ENCODE results near the gene TM2D1. TPM values are rescaled to one million over a fixed set of nuclear protein-coding genes. Genes with fewer than 3 reads are reported as not detected.

The TM2D1 gene
- total RNA-seq, 1 donor from 2014 or later, result 30.7 TPM

GRCh38 chr1:61672376-61672775, 52.6 kb downstream of the TM2D1 start:
- H3K4me3 ChIP-seq, result no peak overlapping the region
- H3K36me3 ChIP-seq, result peaks cover 4% of the 10 kb centered on the region
- no peaks in the 10 kb centered on the region for H3K27me3 ChIP-seq (ENCODE audit: low read depth)
- H3K9me3 ChIP-seq (replicated peaks), result no peaks in the 10 kb centered on the region
- TF ChIP-seq CTCF (IDR thresholded peaks at IDR 0.05; ENCODE audit: borderline replicate concordance), result no peak
- no peak overlapping the region for H3K27ac ChIP-seq (replicated peaks)
- no peaks in the 10 kb centered on the region for H3K4me1 ChIP-seq
- intact Hi-C loops (cut with micrococcal nuclease), result no loop called here
- no peak for DNase-seq

- H3K9me3 ChIP-seq (replicated peaks), result no peaks in the 10 kb centered on the region
- no peaks in the 10 kb centered on the region for H3K27me3 ChIP-seq (ENCODE audit: low read depth)
- DNase-seq, result no peak
- no peak overlapping the region for H3K4me3 ChIP-seq
- no peak overlapping the region for H3K27ac ChIP-seq (replicated peaks)
- intact Hi-C loops (cut with micrococcal nuclease), result no loop called here
- TF ChIP-seq CTCF (IDR thresholded peaks at IDR 0.05; ENCODE audit: borderline replicate concordance), result no peak
- H3K4me1 ChIP-seq, result no peaks in the 10 kb centered on the region
- H3K36me3 ChIP-seq, result no peaks in the 10 kb centered on the region
These were observed 54.5 kb downstream of the TM2D1 start for GRCh38 chr1:61670445-61670844.

GRCh38 chr1:61670016-61670415, 54.9 kb downstream of the TM2D1 start:
- H3K27me3 ChIP-seq (ENCODE audit: low read depth), result no peaks in the 10 kb centered on the region
- H3K27ac ChIP-seq (replicated peaks), result no peak overlapping the region
- H3K9me3 ChIP-seq (replicated peaks), result no peaks in the 10 kb centered on the region
- no peak for DNase-seq
- no peaks in the 10 kb centered on the region for H3K4me1 ChIP-seq
- no peak for TF ChIP-seq CTCF (IDR thresholded peaks at IDR 0.05; ENCODE audit: borderline replicate concordance)
- no peak overlapping the region for H3K4me3 ChIP-seq
- H3K36me3 ChIP-seq, result no peaks in the 10 kb centered on the region
- intact Hi-C loops (cut with micrococcal nuclease), result no loop called here

GRCh38 chr1:61659061-61659460, 65.9 kb downstream of the TM2D1 start:
- intact Hi-C loops (cut with micrococcal nuclease), result no loop called here
- no peak overlapping the region for H3K4me3 ChIP-seq
- TF ChIP-seq CTCF (IDR thresholded peaks at IDR 0.05; ENCODE audit: borderline replicate concordance), result peak; percentile 13
- no peaks in the 10 kb centered on the region for H3K27me3 ChIP-seq (ENCODE audit: low read depth)
- no peak overlapping the region for H3K27ac ChIP-seq (replicated peaks)
- no peaks in the 10 kb centered on the region for H3K4me1 ChIP-seq
- H3K36me3 ChIP-seq, result no peaks in the 10 kb centered on the region
- no peak for DNase-seq
- peaks cover 5% of the 10 kb centered on the region for H3K9me3 ChIP-seq (replicated peaks)

- DNase-seq, result no peak
- intact Hi-C loops (cut with micrococcal nuclease), result no loop called here
- no peak for TF ChIP-seq CTCF (IDR thresholded peaks at IDR 0.05; ENCODE audit: borderline replicate concordance)
- Histone ChIP-seq H3K27ac (replicated peaks) (no peak overlapping the region), H3K4me1 (no peaks in the 10 kb centered on the region), H3K36me3 (no peaks in the 10 kb centered on the region), H3K4me3 (no peak overlapping the region), H3K9me3 (replicated peaks) (peaks cover 5% of the 10 kb centered on the region), H3K27me3 (ENCODE audit: low read depth) (no peaks in the 10 kb centered on the region)
These were observed 69.5 kb downstream of the TM2D1 start for GRCh38 chr1:61655453-61655852.

- Histone ChIP-seq H3K36me3 (no peaks in the 10 kb centered on the region), H3K4me1 (no peaks in the 10 kb centered on the region), H3K27me3 (ENCODE audit: low read depth) (no peaks in the 10 kb centered on the region), H3K4me3 (no peak overlapping the region), H3K27ac (replicated peaks) (no peak overlapping the region), H3K9me3 (replicated peaks) (peaks cover 5% of the 10 kb centered on the region)
- intact Hi-C loops (cut with micrococcal nuclease), result no loop called here
- no peak for DNase-seq
- TF ChIP-seq CTCF (IDR thresholded peaks at IDR 0.05; ENCODE audit: borderline replicate concordance), result no peak
These were observed 70.9 kb downstream of the TM2D1 start for GRCh38 chr1:61654067-61654466.
